ENCODE data around the gene TSSK2.

TSSK2 gene

DNA sequence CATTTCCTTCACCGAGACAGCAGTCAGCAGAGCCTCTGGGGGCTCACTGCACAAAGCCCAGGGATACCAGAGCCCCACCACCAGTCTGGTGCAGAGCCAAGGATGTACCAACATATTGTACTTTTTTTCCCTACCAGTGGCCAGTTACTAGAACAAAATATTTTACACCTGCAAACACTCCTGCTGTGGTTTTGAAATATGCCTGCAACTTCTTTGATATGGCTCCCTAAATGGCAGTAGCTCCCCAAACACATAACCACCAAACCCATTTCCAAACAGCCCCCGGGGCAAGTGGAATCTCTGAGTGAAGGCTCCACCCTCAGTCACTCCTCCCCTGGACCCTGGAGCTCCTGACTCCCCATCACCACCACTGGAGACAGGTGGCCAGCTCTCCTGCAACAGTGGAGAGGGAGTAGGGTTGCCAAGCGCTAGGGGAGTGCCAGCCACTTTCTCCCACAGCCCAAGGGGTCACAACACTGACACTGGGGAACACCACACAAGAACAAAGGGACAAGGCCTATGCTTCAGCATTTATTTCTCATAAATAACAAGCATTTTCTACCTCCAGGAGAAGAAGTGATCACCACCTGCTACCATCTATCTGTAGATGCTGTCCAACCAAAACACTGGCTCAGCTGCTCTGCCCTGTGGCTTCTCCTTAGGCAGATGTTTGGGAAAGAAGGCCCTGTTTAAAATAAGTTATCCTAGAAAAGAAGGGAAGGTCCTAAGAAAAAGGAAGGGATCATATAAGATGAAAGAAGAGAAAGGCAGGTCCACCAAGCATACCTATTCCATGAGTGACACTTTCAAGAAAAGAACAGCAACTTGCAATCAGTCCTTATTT lies 24.0 kb upstream of the TSSK2 start:
- peak; percentile 35 for DNase-seq

DNA sequence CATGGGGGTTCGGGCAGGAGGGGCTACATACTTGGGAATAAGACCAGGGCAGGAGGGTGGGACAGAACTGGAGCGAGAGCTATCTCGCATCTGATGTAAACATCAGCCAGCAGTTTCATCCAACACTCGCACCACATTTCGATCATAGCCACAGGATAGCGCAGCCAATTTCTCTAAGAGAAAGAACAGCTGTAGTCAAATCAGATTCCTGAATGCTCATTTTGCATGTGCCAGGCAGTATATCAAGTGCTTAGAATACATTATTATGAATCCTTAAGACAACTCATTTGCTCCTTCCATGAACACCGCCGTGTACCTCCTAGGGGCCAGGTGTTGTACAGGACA lies 23.4 kb upstream of the TSSK2 start:
- peak; percentile 14 for DNase-seq

DNA sequence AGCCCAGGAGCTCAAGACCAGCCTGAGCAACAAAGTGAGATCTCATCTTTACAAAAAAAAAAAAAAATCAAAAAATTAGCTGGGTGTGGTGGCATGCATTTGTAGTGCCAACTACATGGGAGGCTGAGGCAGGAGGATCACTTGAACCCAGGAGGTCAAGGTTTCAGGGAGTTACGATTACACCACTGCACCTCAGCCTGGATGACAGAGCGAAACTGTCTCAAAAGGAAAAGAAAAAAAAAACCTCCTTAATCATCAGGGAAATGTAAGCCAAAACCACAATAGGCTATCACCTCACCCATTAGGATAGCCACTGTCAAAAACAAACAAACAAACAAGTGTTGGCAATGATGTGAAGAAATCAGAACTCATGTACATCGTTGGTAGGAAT lies 22.3 kb upstream of the TSSK2 start:
- DNase-seq: peak; percentile 11

DNA sequence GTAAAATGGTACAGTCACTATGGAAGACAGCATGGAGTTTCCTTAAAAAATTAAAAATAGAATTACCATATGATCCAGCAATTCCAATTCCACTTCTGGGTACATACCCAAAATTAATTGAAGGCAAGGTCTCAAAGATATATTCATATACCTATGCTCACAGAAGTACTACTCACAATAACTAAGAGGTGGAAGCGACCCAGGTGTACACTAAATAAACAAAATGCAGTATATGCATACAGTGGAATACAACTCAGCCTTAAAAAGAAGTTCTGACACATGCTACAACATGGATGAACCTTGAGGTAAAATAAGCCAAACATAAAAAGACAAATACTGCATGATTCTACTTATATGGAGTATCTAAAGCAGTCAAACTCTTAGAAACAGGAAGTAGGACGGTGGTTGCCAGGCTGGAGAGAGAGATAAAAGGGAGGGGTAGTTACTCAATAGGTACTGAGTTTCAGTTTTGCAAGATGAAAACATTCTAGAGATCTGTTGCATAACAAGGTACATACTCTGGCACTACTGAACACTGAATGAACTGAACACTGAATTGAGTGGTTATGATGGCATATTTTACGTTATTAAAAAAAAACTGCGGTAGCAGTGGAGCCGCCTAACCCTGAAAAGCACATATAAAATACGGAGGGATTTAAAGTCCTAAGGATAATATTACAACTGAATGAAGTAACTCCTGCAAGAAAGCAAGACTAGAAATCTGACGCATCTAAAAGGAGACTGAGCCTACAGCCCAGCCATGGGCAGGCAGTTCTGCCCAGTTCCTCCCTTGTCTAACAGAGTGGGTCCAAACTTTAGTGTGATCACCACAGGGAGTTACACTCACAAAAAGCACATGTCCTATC lies 21.7 kb upstream of the TSSK2 start:
- DNase-seq: peak; percentile 25

DNA sequence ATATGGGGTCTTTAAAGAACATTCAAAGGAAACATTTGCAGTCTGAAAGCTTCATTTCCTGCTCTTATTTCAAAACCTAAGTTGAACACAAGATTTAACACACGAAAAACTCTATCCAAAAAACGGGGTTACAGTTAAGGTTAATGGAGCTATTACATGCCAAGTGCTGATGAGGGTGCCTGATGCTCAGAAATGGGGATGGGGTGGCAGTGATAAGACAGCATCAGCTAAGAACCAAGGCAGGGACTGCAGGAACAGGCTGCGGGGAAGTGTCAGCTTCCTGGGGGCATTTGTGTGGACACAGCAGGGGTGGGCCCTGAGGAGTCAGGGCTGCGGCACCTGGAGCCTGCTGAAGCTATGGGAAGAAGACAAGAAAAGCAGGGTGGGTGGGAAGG lies 21.0 kb upstream of the TSSK2 start:
- peak; percentile 37 for DNase-seq

DNA sequence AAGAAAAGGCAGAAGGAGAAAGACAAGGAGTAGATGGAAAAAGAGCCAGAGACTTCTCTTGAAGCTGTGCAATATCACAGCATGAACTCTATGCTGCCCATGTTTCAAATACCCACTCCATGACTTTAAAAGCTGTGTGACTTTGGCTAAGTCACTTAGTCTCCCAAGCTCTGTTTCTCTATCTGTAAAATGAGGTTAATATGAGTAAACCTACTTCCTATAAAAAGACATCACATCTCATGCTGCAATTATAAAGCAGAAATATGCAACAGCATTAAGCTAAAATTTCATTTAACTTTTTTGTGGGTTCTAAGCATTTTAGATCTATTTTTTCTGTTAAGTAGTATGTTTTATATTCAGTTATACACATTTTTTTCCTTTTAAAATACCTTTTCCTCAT lies 20.5 kb upstream of the TSSK2 start:
- no peak for DNase-seq

DNA sequence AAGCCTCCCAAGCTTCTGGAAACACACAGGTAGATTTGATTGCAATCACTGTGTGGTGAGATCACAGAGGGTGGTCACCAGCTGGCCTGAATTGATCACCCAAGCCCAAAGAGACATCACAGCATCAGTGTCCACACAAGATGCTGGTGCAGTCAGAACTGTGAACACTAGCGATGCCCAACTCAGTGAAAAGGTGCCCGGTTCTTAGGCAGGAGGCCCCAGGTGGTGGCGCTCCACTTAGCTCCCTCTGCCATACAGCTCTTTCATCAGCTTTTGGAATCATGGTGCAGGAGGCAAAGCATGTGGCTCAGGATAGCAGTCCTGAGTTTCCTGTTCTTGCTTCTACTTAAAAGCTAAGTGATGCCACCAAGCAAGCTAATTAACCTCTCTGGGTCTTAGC lies 20.0 kb upstream of the TSSK2 start:
- peak; percentile 40 for DNase-seq

DNA sequence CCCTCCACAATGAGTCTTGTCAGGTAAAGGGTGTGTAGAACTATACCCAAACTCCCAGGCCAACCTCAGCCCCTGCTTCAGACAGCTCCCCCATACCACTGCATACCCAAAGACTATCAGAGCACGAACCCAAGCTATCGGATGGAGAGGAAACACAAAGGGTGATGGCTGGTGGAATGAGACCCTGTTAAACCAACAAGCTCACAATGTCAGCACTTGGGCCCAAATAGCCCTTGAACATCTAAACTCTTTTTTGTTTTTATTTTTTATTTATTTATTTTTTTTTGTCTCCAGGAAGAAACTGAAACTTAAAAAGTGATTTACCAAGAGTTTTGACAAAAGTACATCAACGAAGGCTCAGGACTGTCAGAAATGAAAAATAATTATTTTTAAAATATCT lies 19.5 kb upstream of the TSSK2 start:
- no peak for DNase-seq

DNA sequence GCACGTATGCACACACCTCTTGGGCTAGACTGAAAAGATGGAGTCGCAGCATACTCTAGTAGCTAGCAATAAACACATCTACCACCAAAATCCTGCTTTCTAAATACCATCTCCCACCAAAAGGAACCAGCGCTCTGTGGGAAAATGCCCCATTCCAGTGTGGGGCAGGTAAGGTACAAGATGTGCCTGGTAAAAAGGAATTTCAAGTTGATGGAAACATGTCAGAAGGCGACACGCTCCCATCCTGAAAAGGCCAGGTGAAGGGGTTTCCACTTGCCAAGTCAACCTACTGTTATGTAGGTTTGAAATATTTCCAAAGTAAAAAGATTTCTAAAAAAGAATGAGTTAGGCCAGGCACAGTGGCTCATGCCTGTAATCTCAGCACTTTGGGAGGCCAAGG lies 17.7 kb upstream of the TSSK2 start:
- DNase-seq: peak; percentile 12

DNA sequence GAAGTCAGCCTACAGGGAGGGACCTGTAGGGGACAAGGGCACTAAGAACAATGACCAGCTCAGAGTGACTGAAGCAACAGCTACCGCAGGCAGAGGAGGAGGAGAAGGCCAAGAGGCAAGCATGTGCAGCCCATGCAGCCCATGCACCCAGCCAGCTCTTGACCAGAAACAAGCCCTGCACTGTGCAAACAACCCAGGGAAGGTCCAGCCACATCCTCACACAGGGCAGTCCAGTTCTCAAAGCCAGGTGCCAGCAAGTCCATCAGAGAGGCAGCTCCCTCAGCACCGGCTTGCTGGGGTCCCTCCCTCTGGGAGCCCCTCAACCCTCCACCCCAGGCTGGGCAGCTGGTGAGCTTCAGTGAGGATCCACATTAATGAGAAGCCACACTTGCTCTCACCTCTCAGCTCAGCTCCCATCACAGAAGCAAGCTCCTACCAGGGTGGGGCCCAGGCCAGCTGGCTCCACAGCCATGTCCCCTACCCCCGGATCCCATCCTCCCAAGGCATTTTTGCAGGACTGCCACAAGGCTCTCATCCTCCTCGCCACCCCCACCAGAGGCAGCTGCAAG lies 16.0 kb upstream of the TSSK2 start:
- DNase-seq: peak; percentile 23

DNA sequence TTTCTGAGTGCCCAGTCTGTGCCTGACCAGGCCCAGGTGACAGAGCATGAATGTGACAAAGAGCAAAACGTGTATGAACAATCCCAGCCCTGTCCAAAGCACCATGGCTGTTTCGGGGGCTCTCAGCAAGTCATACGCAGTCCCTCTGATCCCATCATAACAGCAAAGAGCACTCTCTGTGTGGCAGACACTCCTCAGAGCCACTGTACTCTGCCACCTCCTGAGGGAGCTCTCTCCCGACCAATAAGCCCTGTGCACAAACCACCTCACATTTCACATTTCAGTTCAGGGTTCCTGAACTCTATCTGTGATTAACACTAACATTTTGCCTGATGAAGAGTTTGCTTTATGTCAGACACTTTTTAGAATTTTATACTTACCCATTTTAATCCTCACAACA lies 15.5 kb upstream of the TSSK2 start:
- peak; percentile 48 for DNase-seq

DNA sequence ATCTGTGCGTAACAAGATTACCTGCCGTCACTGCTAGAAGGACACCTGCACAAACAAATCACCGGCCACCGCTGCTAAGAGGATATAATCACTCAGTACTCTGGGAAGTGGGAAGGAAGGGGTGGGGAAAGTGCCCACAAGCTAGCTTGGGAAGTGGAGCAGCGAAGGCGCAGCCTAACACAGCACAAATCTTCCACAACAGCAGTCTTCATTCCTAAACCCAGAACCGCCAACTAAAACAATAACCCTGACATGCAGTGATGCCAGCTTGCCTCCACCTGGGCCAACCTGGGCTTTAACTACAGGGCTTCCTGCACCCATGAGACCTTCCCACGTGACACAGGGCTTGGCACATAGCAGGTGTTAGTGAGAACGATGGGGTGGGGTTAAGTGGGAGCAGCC lies 14.0 kb upstream of the TSSK2 start:
- DNase-seq: no peak

DNA sequence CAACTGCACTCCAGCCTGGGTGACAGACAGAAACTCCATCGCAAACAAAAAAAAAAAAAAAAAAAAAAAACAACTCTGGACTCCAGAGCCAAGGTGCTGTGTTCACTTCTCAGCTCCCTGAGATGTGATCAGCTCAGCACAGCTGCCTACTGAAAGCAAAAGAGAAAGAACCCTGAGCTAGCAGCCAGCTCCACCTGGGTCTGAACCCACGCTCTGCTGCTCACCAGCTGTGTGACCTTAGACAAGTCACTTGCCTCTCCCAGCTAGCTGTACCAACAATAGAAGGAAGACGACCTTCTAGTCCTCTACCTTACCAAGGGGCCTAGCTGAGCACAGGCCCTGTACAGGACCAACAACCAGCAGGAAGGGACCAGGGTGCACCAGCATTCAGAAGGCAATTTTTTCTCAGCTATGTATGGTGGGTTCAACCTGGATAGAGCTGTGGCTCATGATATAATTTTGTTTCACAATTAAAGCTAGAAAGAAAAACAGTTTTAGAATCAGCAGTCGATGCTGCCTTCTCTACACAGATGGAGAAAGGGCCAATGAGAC lies 12.7 kb upstream of the TSSK2 start:
- DNase-seq: no peak

DNA sequence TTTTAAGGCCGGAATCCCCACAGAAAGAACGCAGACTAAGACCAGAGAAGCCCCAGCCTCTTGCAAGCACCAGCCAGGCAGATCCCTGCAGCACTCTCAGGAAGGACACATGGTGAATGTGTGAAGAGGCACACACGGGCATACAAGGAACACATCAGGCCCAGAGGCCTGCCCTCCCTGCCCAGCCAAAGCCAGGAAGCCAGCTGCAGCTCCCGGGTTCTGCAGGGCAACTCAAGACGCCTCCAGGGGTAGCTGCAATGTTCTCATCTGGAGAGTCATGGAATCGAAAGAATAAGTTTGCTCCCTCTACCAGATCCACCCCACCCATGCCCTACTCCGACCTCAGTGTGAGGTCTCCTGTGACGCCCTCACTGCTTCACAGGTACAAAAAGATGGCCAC lies 11.2 kb upstream of the TSSK2 start:
- DNase-seq: no peak

DNA sequence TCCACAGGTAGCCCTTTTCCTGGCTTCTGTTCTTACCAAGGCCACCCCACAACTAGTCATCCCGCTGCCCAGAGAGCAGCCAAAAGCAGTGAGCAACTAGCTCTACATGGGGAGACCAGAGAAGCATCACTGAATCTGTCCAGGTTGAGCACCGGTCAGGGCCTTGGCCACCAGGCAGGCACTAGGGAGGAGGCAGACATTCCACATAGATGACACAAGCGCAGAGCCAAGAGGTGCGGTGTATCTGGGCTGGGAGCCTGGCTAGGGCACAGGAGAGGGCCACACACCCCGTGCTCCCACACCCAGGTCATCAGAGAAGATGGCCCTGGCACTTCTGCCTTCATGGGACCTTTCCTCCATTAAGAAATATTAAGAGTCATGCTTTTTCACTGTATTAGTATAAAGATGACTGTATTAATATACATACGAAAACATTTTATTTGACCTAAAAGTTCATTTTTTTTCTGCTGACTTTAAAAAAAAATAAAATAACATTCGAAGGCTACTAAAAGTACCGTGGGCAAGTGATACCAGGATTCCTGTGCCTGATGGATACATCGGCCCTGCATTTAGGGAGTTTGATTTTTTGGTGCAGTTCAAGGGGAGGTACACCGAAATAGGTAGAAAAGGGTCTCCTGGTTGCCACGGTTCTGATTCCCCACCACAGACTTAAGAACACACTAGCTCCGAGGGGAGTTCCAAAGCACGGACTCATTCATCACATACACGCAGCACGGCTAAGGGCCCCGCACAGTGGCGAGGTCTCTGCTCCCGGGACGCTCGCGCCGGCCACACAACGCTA lies 10.1 kb upstream of the TSSK2 start:
- DNase-seq: peak; percentile 94

DNA sequence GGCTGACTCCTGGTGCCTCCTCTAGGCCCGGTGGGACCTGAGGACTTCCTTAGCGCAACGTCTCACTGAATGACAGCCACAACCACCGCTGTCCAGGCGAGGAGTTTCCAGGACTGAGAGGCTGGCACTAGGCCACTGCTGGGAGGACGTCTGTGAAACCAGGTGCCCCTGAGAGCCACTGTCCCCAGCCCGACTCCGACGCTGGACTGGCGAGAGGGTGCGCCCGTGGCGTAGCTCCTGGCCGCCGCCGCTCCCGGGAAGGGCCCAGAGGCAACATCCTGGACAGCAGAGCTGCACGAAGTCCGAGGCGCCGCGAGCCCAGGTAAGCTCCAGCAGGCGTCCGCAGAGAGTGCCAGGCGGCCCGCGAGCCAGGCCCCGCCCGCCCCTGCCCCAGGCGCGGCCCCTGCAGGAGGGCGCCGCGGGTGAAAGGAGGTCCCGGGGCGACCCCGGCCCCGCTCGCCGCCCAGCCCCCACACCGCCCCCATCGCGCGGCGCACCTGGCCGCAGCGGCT lies 9.4 kb upstream of the TSSK2 start:
- peak; percentile 78 for DNase-seq

DNA sequence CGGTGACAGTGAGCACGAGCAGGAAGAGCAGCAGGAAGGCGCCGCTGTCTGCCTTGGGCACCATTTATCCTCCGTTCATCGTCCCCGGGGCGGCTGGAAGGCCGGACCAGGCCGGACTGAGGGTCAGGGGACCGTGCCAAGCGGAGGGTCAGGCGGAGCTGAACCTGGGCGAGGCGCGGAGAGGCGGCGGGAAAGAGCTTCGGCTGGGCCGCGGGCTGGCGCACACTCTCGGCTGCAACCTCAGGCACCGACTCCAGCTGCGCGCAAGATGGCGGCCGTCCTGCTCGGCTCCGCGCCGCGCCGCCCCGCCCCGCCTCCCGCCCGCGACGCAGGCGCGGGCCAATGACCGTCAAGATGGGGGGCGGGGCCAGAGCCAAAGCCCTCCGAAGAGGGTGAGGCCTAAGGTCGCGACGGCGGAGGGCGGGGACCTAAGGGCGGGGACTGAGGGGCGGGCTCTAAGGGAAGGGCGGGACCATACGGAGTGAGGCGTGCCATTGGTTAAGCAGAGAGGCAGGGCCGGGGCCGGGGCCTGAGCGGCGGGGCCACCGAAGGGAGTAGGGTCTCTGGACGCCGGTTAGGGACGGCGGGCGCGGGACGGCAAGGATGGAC lies 8.9 kb upstream of the TSSK2 start, which contains the start of gene DGCR2:
Gene DGCR2 (minus strand): TSS at position 270 of the 609 bp plus-strand sequence. CDS start 206 bp downstream, at position 64.
- DNase-seq: peak; percentile 99

DNA sequence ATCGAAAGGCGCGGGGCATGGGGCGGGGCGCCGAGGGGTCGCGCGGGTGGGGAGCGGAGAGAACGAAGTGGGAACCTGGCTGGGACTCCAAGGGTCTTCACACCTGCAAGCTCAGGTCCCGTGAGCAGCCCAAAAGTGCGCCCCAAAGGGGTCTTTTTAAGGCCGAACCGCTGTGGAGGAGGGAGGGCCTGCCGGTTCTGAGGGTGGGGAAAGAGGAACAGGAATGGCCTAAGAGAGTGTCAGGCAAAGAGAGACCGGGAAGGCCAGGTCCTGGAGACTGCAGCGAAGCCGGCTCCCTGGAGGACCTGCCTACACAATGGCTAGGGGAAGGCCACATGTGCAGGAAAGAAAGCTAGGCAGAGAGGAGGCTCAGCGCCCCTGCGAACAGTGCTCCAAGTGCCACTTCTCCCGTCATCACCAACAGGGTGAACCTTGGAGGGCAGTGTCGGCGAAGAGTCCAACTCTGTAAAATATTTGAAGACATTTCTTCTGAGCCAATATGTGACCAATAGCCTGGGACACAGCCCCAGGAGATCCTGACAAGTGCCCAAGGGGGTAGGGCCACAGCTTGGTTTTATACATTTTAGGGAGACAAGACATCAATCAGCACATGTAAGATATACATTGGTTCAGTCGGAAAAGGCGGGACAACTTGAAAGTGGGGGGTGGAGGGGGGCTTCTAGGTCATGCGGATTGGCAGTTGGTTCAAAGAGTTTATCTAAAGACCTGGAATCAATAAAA lies 8.2 kb upstream of the TSSK2 start:
- peak; percentile 67 for DNase-seq

DNA sequence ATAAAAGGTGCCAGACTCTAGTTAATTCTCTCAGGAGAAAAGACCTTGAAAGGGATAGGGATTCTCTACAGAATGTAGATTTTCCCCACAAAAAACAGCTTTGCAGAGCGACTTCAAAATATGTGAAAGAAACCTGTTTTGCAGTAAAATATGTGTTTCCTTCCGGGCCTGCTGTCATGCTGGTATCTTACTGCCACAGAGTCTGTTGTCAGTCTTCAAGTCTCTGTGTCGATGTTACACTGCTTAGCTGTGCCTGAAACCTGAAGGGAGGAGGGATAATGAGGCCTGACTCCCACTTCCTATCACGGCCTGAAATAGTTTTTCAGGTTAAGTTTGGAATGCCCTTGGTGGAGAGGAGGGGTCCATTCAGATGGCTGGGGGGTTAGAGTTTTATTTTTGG lies 7.2 kb upstream of the TSSK2 start:
- no peak for DNase-seq

DNA sequence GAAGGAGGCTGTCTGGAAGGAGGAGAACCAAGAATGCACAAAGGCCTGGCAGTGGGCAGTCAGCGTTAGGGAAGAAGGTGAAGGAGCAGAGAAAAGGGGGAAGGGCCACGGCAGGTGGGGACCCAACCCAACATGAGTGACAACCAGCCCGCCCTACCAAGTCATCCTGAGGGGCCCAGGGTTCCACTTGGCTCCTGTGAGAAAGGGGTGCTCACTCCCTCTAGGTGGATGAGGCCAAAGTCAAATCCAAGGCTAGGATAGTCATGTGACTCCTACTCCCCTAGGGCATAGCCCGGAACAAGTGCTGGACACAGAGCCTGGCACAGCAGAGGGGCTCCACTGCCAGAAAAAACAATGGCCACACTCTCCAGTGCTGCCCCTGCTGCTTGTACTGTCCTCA lies 6.7 kb upstream of the TSSK2 start:
- no peak for DNase-seq

DNA sequence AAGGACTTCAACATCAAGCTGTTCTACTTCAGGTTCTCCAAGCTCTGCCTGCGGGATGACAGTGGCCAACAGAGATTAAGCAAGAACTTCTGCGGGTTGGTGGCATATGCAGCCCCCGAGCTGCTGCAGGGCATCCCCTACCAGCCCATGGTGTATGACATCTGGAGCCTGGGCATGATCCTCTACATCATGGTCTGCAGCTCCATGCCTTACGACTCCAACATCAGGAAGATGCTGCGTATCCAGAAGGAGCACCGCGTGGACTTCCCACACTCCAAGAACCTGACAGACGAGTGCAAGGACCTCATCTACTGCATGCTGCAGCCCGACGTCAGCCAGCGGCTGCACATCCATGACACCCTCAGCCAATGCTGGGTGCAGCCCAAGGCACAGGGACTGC lies 6.1 kb upstream of the TSSK2 start:
- DNase-seq: no peak
